Measurements from ENCODE around the gene MRPL55. TPM values are rescaled to one million over a fixed set of nuclear protein-coding genes. Genes with fewer than 3 reads are reported as not detected.

The MRPL55 gene
- total RNA-seq, 1 donor from 2014 or later: 56.9 TPM

DNA sequence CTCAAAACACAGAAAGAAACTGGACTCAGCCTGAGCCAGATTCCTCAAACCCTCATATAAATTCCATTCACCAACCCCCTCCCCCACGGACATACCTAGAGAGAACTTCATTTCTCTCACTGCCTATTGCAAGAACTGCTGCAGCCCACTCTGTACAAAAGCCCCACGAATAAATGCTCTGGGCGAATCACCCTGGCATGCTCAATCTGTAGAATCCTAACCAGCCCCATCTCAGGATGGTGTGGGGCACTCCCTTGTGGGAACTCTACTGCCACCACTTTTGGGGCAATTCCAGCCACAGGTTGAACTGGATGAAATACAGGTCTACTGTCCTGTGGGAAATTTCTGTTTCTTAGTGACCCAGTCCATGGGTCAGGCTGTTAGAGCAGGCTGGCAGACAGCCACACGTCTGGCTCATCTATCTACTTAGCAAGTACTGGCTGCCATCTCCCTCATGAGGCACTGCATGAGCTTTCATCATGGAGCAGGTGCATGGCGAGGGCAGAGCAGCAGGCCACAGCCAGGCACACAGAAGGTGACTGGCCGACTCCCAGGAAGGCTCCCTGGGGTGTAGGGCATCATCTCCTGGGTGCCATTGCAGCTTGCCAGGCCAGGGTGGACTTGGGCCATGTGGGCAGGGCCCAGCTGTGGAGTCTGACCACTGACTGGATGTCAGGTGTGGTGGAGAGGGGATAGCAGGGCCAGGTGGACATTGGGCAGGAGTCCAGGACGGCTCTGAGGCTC is 4.4 kb downstream of the MRPL55 start:
- peaks cover 28% of the 10 kb centered on the region for H3K4me1 Mint-ChIP-seq
- H3K27me3 Mint-ChIP-seq (ENCODE audit: low read depth): no peaks in the 10 kb centered on the region
- TF ChIP-seq, protein P1, sequence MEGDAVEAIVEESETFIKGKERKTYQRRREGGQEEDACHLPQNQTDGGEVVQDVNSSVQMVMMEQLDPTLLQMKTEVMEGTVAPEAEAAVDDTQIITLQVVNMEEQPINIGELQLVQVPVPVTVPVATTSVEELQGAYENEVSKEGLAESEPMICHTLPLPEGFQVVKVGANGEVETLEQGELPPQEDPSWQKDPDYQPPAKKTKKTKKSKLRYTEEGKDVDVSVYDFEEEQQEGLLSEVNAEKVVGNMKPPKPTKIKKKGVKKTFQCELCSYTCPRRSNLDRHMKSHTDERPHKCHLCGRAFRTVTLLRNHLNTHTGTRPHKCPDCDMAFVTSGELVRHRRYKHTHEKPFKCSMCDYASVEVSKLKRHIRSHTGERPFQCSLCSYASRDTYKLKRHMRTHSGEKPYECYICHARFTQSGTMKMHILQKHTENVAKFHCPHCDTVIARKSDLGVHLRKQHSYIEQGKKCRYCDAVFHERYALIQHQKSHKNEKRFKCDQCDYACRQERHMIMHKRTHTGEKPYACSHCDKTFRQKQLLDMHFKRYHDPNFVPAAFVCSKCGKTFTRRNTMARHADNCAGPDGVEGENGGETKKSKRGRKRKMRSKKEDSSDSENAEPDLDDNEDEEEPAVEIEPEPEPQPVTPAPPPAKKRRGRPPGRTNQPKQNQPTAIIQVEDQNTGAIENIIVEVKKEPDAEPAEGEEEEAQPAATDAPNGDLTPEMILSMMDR (IDR thresholded peaks at IDR 0.05; ENCODE audit: unreplicated experiment): no peak
- H3K27ac Mint-ChIP-seq: peak overlapping the region; percentile 97
- no peaks in the 10 kb centered on the region for H3K36me3 Mint-ChIP-seq
- H3K9me3 Mint-ChIP-seq: no peaks in the 10 kb centered on the region
- no peak for DNase-seq (ENCODE audit: low spot score in 2 of 2, unreplicated experiment in 2 of 2)
- H3K4me3 Mint-ChIP-seq: peak overlapping the region; percentile 92

DNA sequence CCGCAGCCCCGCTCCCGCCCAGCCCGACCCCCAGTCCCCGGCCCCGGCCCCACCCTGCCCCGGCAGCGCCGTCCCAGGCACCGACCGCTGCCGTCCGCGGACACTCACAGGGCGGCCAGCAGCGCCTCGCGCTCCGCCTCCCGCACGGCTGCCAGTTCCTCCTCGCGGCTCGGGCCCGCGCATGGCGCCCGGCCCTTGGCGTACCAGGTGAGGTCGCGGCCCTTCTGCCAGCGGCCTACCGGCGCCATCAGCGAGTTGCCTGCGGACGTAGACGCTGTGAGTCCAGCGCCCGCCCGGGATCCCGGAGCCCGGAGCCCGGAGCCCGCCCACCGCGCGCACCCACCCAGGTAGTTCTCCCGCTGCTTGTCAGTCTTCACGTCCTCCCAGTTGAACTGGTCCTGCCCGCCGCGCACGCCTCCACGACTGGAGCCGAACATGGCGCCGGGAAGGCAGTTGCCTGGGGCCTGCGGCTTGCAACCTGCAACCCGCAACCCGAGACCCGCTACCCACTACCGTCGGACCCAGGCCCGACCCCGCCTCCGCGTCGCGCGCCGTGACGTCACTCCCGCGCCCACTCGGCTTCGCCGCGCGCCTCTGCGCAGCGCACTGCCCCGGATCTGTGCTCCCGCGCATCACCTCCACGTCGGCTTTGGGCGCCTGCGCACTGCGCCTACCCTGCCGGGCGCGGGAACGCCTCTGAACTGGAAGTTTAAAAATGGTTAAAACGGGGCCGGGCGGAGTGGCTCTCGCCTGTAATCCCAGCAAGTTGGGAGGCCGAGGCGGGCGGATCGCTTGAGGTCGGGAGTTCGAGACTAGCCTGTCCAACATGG is 6.1 kb downstream of the MRPL55 start, which contains the start of gene C1orf35:
TSS of gene C1orf35 (minus strand) at position 535 of the 830 bp plus-strand sequence. CDS start at position 437, 98 bp downstream.
- H3K9me3 Mint-ChIP-seq: no peaks in the 10 kb centered on the region
- peaks cover 18% of the 10 kb centered on the region for H3K4me1 Mint-ChIP-seq
- TF ChIP-seq, protein P1 (IDR thresholded peaks at IDR 0.05; ENCODE audit: unreplicated experiment): no peak
- peak; percentile 90 to 96 for DNase-seq (ENCODE audit: low spot score in 2 of 2, unreplicated experiment in 2 of 2)
- H3K4me3 Mint-ChIP-seq: peak within 1 kb of the TSS; percentile 92
- no peaks in the 10 kb centered on the region for H3K27me3 Mint-ChIP-seq (ENCODE audit: low read depth)
- H3K36me3 Mint-ChIP-seq: peaks cover 12% of the 10 kb centered on the region
- H3K27ac Mint-ChIP-seq: peak within 1 kb of the TSS; percentile 97

DNA sequence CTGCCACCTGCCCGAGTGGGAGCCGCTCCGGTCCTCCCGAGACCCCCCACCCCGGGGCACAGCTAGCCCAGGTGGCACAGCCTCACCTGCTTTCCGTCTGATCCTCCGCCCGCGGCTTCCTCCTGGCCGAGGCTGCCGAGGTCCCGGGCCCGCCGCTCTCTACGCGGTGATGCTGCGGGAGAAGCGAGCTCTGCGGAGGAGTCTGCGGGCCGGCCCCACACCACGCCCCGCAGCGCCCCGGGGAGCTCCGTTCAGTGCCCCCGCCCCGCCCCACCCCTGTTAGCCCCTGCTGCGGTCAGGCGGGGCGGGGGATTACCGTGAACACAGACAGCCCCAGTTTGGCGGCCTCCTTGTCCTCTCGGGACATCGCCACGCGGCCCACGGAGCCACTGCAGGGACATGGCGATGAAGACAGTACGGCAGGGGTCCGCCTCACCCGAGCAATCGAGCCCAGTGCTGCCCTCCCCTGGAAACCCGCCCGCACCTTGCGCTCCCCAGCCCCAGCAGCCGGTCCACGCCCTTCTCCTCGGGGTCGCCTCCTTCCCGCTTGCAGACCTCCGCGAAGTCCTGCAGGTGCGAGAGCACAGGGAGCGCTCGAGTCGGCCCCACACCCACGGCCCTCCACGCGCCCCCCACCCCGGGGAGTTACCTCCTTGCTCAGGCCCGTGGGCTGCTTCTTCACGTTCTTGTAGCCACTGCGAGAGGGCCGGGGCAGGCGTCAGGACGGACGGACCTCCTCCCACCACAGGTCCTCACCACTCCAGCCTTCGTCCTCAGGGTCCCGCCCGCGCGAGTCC is 6.9 kb downstream of the MRPL55 start:
- Mint-ChIP-seq H3K27ac (peak overlapping the region; percentile 43), H3K27me3 (ENCODE audit: low read depth) (no peaks in the 10 kb centered on the region)

DNA sequence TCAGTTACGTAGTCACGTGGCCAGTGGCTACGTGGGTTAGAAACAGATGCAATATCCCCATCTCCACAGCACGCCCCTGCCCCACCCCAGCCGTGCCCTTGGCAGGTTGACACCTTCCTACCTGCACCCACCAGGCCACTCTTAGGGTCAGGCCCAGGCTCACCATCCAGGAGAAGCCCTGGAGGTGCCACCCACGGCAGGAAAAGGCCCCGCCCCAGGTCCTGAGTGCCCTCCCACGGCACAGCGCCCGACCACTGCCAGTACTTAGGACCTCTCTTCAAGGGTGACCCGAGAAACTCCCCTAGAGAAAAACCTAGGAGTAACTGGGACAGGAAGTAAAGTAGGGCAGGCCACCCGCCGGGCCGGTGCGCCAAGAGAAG is 7.5 kb downstream of the MRPL55 start:
- Mint-ChIP-seq H3K27me3 (ENCODE audit: low read depth) (no peaks in the 10 kb centered on the region), H3K9me3 (no peaks in the 10 kb centered on the region), H3K27ac (no peak overlapping the region), H3K4me3 (peak overlapping the region; percentile 59), H3K4me1 (peaks cover 15% of the 10 kb centered on the region), H3K36me3 (peaks cover 17% of the 10 kb centered on the region)
- TF ChIP-seq, protein P1 (IDR thresholded peaks at IDR 0.05; ENCODE audit: unreplicated experiment): no peak
- no peak for DNase-seq (ENCODE audit: low spot score in 2 of 2, unreplicated experiment in 2 of 2)

More for the DNA sequence above, 6.9 kb downstream of the MRPL55 start:
- peak overlapping the region; percentile 68 for H3K4me3 Mint-ChIP-seq
- DNase-seq (ENCODE audit: low spot score in 2 of 2, unreplicated experiment in 2 of 2): peak in 1 of 2 experiments; percentile 63
- no peaks in the 10 kb centered on the region for H3K9me3 Mint-ChIP-seq
- peaks cover 17% of the 10 kb centered on the region for H3K36me3 Mint-ChIP-seq
- TF ChIP-seq, protein P1 (IDR thresholded peaks at IDR 0.05; ENCODE audit: unreplicated experiment): no peak
- peaks cover 15% of the 10 kb centered on the region for H3K4me1 Mint-ChIP-seq

Measured in mesothelial cell of epicardium (in vitro differentiated cells).